SK-N-SH treated with all-trans-retinoic acid at 6 μM for 48 hours (cell line): ENCODE results near the gene LRRC58.

Experiments
- ATAC-seq: fragments of 200-7000 bp; cut with Tn5 transposase; 3 replicates; pipeline ENCODE4 v1.9.1; 2020; ENCODE audit warnings: mild to moderate bottlenecking, moderate library complexity
- ARNTL ChIP-seq: fragments of 450-650 bp; formaldehyde crosslinking; IDR thresholded peaks from 2 replicates; pipeline ENCODE4 v1.5.0; 2020; ENCODE audit warnings: low read depth, mild to moderate bottlenecking, moderate library complexity, borderline replicate concordance
- BACH2 ChIP-seq: fragments of 250-450 bp; sonication (Bioruptor Pico); IDR thresholded peaks from 2 replicates; pipeline ENCODE4 v1.9.0; 2021; ENCODE audit warnings: mild to moderate bottlenecking, borderline replicate concordance
- CSDC2 ChIP-seq: fragments of 250-450 bp; sonication (Bioruptor Pico); IDR thresholded peaks from 2 replicates; pipeline ENCODE4 v1.5.0; 2020; ENCODE audit warnings: mild to moderate bottlenecking, moderate library complexity
- ESRRG ChIP-seq: fragments of 250-450 bp; sonication (Bioruptor Pico); IDR thresholded peaks from 2 replicates; pipeline ENCODE4 v1.6.1; 2021; ENCODE audit warnings: mild to moderate bottlenecking
- GLIS3 ChIP-seq: fragments of 250-450 bp; sonication (Bioruptor Pico); IDR thresholded peaks from 2 replicates; pipeline ENCODE4 v1.5.0; 2020; ENCODE audit warnings: mild to moderate bottlenecking, moderate library complexity
- ISL1 ChIP-seq: fragments of 250-450 bp; sonication (Bioruptor Pico); IDR thresholded peaks from 2 replicates; pipeline ENCODE4 v2.1.2; 2022; ENCODE audit warnings: mild to moderate bottlenecking, moderate library complexity
- OSR1 ChIP-seq: fragments of 250-450 bp; sonication (Bioruptor Pico); IDR thresholded peaks from 2 replicates; pipeline ENCODE4 v1.8.0; 2022; ENCODE audit warnings: moderate library complexity, mild to moderate bottlenecking, inconsistent platforms
- PATZ1 ChIP-seq: fragments of 250-450 bp; sonication (Bioruptor Pico); IDR thresholded peaks from 2 replicates; pipeline ENCODE4 v1.8.0; 2020; ENCODE audit warnings: mild to moderate bottlenecking, moderate library complexity, borderline replicate concordance
- POU6F1 ChIP-seq: fragments of 250-450 bp; sonication (Bioruptor Pico); IDR thresholded peaks from 2 replicates; pipeline ENCODE4 v1.8.0; 2021; ENCODE audit warnings: low read depth, mild to moderate bottlenecking, moderate library complexity, borderline replicate concordance
- PPARA ChIP-seq: fragments of 250-450 bp; sonication (Bioruptor Pico); IDR thresholded peaks from 2 replicates; pipeline ENCODE4 v1.5.0; 2020; ENCODE audit warnings: mild to moderate bottlenecking, borderline replicate concordance
- RARB ChIP-seq: fragments of 250-450 bp; sonication (Bioruptor Pico); IDR thresholded peaks from 2 replicates; pipeline ENCODE4 v1.8.0; 2021; ENCODE audit warnings: mild to moderate bottlenecking, moderate library complexity
- SNAI2 ChIP-seq: fragments of 250-450 bp; sonication (Bioruptor Pico); IDR thresholded peaks from 2 replicates; pipeline ENCODE4 v1.5.0; 2020; ENCODE audit warnings: mild to moderate bottlenecking, moderate library complexity
- TCF4 ChIP-seq: fragments of 250-450 bp; sonication (Bioruptor Pico); IDR thresholded peaks from 2 replicates; pipeline ENCODE4 v1.8.0; 2021; ENCODE audit warnings: mild to moderate bottlenecking, moderate library complexity, borderline replicate concordance
- TOX ChIP-seq: fragments of 250-450 bp; sonication (Bioruptor Pico); IDR thresholded peaks from 2 replicates; pipeline ENCODE4 v1.8.0; 2021; ENCODE audit warnings: mild to moderate bottlenecking, moderate library complexity, borderline replicate concordance
- TSHZ2 ChIP-seq: fragments of 250-450 bp; sonication (Bioruptor Pico); IDR thresholded peaks from 2 replicates; pipeline ENCODE4 v1.5.0; 2020; ENCODE audit warnings: mild to moderate bottlenecking, moderate library complexity
- ZC3H10 ChIP-seq: fragments of 250-450 bp; sonication (Bioruptor Pico); IDR thresholded peaks from 2 replicates; pipeline ENCODE4 v1.5.1; 2021; ENCODE audit warnings: mild to moderate bottlenecking, moderate library complexity
- ZFP3 ChIP-seq: fragments of 250-450 bp; sonication (Bioruptor Pico); IDR thresholded peaks from 2 replicates; pipeline ENCODE4 v1.5.0; 2020; ENCODE audit warnings: mild to moderate bottlenecking, moderate library complexity
- ZFP30 ChIP-seq: fragments of 450-650 bp; formaldehyde crosslinking; IDR thresholded peaks from 2 replicates; pipeline ENCODE4 v1.5.0; 2022; ENCODE audit warnings: mild to moderate bottlenecking, moderate library complexity
- ZNF565 ChIP-seq: fragments of 450-650 bp; formaldehyde crosslinking; conservative IDR thresholded peaks from 2 replicates; pipeline ENCODE4 v1.5.0; 2020; ENCODE audit warnings: low read depth, mild to moderate bottlenecking, moderate library complexity
- ZNF70 ChIP-seq: fragments of 450-650 bp; formaldehyde crosslinking; IDR thresholded peaks from 2 replicates; pipeline ENCODE4 v1.5.0; 2020; ENCODE audit warnings: mild to moderate bottlenecking, moderate library complexity
- ZNF8 ChIP-seq: fragments of 450-650 bp; formaldehyde crosslinking; IDR thresholded peaks from 2 replicates; pipeline ENCODE4 v1.5.0; 2020; ENCODE audit warnings: mild to moderate bottlenecking, moderate library complexity
- TF ChIP-seq, protein P1 (sequence below): fragments of 250-450 bp; sonication (Bioruptor Pico); IDR thresholded peaks from 2 replicates; pipeline ENCODE4 v1.5.1; 2020; ENCODE audit warnings: low read depth, mild to moderate bottlenecking, moderate library complexity

Gene LRRC58

GRCh38 chr3:120368172-120368571, 19.0 kb upstream of the LRRC58 start:
- no peak for ATAC-seq

GRCh38 chr3:120364821-120365220, 15.7 kb upstream of the LRRC58 start:
- ATAC-seq, result peak; percentile 49; the same call in 2 of the 3 replicates
- TF ChIP-seq PPARA (CRISPR knock-in tag), result no peak
- no peak for TF ChIP-seq ZFP3 (CRISPR knock-in tag)
- TF ChIP-seq TCF4 (CRISPR knock-in tag), result no peak
- no peak for TF ChIP-seq TOX (CRISPR knock-in tag)
- no peak for TF ChIP-seq GLIS3 (CRISPR knock-in tag)
- TF ChIP-seq, protein P1, sequence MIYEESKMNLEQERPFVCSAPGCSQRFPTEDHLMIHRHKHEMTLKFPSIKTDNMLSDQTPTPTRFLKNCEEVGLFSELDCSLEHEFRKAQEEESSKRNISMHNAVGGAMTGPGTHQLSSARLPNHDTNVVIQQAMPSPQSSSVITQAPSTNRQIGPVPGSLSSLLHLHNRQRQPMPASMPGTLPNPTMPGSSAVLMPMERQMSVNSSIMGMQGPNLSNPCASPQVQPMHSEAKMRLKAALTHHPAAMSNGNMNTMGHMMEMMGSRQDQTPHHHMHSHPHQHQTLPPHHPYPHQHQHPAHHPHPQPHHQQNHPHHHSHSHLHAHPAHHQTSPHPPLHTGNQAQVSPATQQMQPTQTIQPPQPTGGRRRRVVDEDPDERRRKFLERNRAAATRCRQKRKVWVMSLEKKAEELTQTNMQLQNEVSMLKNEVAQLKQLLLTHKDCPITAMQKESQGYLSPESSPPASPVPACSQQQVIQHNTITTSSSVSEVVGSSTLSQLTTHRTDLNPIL (CRISPR knock-in tag), result no peak
- TF ChIP-seq ARNTL, result no peak
- TF ChIP-seq ISL1, result no peak
- TF ChIP-seq ZNF70 (CRISPR knock-in tag), result no peak
- no peak for TF ChIP-seq ZC3H10 (CRISPR knock-in tag)
- no peak for TF ChIP-seq ZNF8 (CRISPR knock-in tag)
- TF ChIP-seq ZNF565 (CRISPR knock-in tag), result no peak
- no peak for TF ChIP-seq ZFP30 (CRISPR knock-in tag)
- TF ChIP-seq SNAI2, result no peak
- TF ChIP-seq, all 23 proteins: peak for 0

More at GRCh38 chr3:120368172-120368571, 19.0 kb upstream of the LRRC58 start:
- no peak for TF ChIP-seq ZNF565 (CRISPR knock-in tag)
- TF ChIP-seq PPARA (CRISPR knock-in tag), result no peak
- no peak for TF ChIP-seq SNAI2
- TF ChIP-seq ZC3H10 (CRISPR knock-in tag), result no peak
- no peak for TF ChIP-seq RARB (CRISPR knock-in tag)
- no peak for TF ChIP-seq CSDC2 (CRISPR knock-in tag)
- TF ChIP-seq ESRRG (CRISPR knock-in tag), result no peak
- no peak for TF ChIP-seq TSHZ2 (CRISPR knock-in tag)
- no peak for TF ChIP-seq ZNF8 (CRISPR knock-in tag)
- no peak for TF ChIP-seq TOX (CRISPR knock-in tag)
- no peak for TF ChIP-seq BACH2 (CRISPR knock-in tag)
- no peak for TF ChIP-seq ZFP30 (CRISPR knock-in tag)
- TF ChIP-seq OSR1, result no peak
- TF ChIP-seq POU6F1 (CRISPR knock-in tag), result no peak
- no peak for TF ChIP-seq ZFP3 (CRISPR knock-in tag)
- TF ChIP-seq GLIS3 (CRISPR knock-in tag), result no peak
- no peak for TF ChIP-seq PATZ1 (CRISPR knock-in tag)
- no peak for TF ChIP-seq ARNTL
- TF ChIP-seq ISL1, result no peak

DNA sequence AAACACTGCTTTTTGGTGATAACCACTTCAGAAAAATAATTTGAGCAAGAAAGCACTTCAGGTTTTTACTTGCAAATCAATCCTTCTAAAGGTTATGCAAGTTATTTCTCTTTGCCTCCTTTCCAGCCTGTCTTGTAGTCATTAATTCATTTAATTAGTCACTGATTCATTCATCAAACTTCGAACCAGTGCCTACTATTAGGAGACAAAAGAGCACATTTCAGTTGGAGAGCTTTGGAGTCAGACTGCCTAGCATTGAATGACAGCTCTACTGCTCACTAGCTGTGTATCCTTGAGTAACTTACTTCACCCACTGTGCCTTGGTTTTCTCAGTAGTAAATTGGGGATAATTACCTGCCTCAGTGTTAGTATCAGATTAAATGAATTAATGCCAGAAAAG, 14.9 kb upstream of the LRRC58 start:
- no peak for ATAC-seq
- TF ChIP-seq SNAI2 (no peak), ZNF70 (CRISPR knock-in tag) (no peak), ZFP30 (CRISPR knock-in tag) (no peak), CSDC2 (CRISPR knock-in tag) (no peak), ARNTL (no peak)

GRCh38 chr3:120357807-120358206, 8.7 kb upstream of the LRRC58 start:
- no peak for ATAC-seq
- no peak for TF ChIP-seq GLIS3 (CRISPR knock-in tag)
- TF ChIP-seq ARNTL, result no peak
- no peak for TF ChIP-seq ZC3H10 (CRISPR knock-in tag)
- TF ChIP-seq ZFP3 (CRISPR knock-in tag), result no peak
- TF ChIP-seq TCF4 (CRISPR knock-in tag), result no peak
- TF ChIP-seq, protein P1 (CRISPR knock-in tag), result no peak
- TF ChIP-seq PPARA (CRISPR knock-in tag), result no peak
